ENCODE measurements around the gene GTF2I.

Gene GTF2I

DNA sequence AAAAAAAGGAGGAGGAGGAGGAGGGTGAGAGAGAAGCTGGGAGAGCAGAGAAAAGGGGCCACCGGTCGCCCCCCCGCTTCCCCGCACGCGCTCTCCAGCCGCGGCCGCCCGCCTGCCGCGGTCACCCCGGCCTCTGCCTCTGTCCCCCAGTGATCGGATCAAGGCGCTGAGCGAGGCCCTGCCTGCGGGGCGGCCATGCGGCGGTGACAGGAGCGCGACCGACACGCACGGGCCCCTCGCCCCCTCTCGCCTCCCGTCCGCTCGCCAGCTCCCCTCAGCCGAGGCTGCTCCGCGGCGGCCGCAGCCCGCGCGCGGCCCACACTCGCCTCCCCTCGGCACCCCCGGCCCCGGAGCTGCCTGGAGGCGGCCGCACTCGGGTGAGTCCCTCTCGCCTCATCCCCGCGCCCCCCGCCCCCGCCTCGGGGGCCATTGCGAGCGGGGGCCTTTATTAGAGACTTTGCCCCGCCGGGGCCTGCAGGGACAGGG is at the start of gene GTF2I:
Gene GTF2I (plus strand): TSS at position 27 of the 486 bp plus-strand sequence. CDS start 31,411 bp downstream, outside the sequence.
- H3K9me3 ChIP-seq (ENCODE audit: severe bottlenecking): no peaks in the 10 kb centered on the region
- TF ChIP-seq CTCF (IDR thresholded peaks at IDR 0.05; ENCODE audit: low read depth, low read length): no peak
- H3K4me3 ChIP-seq (ENCODE audit: low read depth, low read length): peak within 1 kb of the TSS; percentile 85
- DNase-seq: no peak
- no peaks in the 10 kb centered on the region for H3K27me3 ChIP-seq (ENCODE audit: insufficient read depth, low read depth, severe bottlenecking)
- H3K36me3 ChIP-seq: peaks cover 40% of the 10 kb centered on the region
- peak within 1 kb of the TSS; percentile 100 for H3K27ac ChIP-seq

DNA sequence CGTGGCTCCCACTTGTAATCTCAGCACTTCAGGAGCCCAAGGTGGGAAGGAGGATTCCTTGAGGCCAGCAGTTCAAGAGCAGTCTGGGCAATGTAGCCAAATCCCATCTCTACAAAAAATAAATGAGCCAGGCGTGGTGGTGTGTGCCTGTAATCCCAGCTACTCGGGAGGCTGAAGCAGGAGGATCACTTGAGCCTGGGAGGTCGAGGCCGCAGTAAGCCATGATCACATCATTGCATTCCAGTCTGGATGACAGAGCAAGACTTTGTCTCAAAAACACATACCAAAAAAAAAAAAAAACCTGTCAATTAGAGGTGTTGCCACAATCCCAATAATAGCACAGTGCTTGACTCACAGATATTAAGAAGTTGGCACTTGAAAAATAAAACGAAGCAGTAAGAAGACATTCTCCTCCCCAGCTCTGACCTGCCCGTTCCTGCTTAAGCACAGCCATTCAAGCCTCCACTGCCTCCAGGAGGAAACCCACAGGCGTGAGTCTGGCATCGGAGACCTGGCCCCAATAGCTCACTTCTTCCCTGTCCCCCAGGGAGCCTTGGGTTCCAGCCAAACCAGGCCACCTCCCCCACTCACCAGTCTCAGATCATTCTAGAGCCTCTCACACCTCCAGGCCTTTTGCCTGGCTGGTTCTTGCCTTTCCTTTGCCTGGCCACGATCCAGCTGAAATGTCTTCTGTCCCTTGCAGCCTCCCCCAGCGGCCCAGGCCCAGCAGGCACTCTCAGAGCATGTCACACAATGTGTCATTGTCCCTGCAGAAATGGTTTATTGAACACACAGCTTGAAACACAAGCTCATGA is 45.3 kb upstream of the GTF2I start:
- H3K27me3 ChIP-seq (ENCODE audit: insufficient read depth, low read depth, severe bottlenecking): no peaks in the 10 kb centered on the region
- H3K9me3 ChIP-seq (ENCODE audit: severe bottlenecking): no peaks in the 10 kb centered on the region
- no peak overlapping the region for H3K4me3 ChIP-seq (ENCODE audit: low read depth, low read length)
- H3K27ac ChIP-seq: no peak overlapping the region
- DNase-seq: no peak
- no peak for TF ChIP-seq CTCF (IDR thresholded peaks at IDR 0.05; ENCODE audit: low read depth, low read length)
- 0 out of 2 replicates have a peak, but pooled peaks cover 3% of the 10 kb centered on the region for H3K36me3 ChIP-seq

GRCh38 chr7:74615933-74616780 is 41.4 kb upstream of the GTF2I start:
- peak; percentile 35; the same call in 1 of the 2 replicates for TF ChIP-seq CTCF (IDR thresholded peaks at IDR 0.05; ENCODE audit: low read depth, low read length)
- Histone ChIP-seq H3K27ac (peak overlapping the region; percentile 32), H3K27me3 (ENCODE audit: insufficient read depth, low read depth, severe bottlenecking) (no peaks in the 10 kb centered on the region), H3K9me3 (ENCODE audit: severe bottlenecking) (no peaks in the 10 kb centered on the region), H3K4me3 (ENCODE audit: low read depth, low read length) (no peak overlapping the region), H3K36me3 (no peaks in the 10 kb centered on the region)
- peak; percentile 76 for DNase-seq

DNA sequence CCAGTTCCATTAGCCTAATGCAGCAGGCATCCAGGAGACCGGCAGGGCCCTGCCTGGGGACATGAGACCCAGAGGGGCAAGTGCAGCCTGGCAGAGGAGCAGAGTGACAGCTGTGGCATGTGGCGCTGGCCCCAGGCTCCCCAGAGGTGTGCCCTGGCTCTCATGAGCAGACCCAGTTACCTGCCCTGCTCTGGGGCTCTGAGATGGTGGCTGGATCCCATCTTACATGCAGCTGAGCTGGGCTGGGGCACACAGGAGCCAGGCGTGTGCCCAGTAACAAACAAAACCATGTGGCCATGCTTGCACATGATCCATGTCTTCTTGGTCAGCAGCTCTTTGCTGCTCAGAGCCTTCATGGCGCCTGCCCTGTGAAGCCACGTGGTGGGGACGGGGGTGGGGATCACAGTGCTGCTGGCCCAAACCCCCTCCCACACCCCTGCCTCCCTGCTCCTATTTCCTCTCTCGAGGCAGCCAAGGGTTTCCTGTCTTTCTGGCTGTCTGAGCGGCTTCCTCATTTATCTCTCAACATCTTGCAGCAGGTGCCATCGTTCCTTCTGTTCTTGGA is 40.3 kb upstream of the GTF2I start:
- peak; percentile 24 for DNase-seq
- no peak for TF ChIP-seq CTCF (IDR thresholded peaks at IDR 0.05; ENCODE audit: low read depth, low read length)

GRCh38 chr7:74619235-74619860 is 38.2 kb upstream of the GTF2I start:
- peak overlapping the region; percentile 71 for H3K27ac ChIP-seq
- no peaks in the 10 kb centered on the region for H3K9me3 ChIP-seq (ENCODE audit: severe bottlenecking)
- TF ChIP-seq CTCF (IDR thresholded peaks at IDR 0.05; ENCODE audit: low read depth, low read length): no peak
- no peak overlapping the region for H3K4me3 ChIP-seq (ENCODE audit: low read depth, low read length)
- no peaks in the 10 kb centered on the region for H3K36me3 ChIP-seq
- peak; percentile 77 for DNase-seq
- H3K27me3 ChIP-seq (ENCODE audit: insufficient read depth, low read depth, severe bottlenecking): no peaks in the 10 kb centered on the region

More for the DNA sequence above, 40.3 kb upstream of the GTF2I start:
- Histone ChIP-seq H3K4me3 (ENCODE audit: low read depth, low read length) (no peak overlapping the region), H3K27ac (peak overlapping the region; percentile 50), H3K27me3 (ENCODE audit: insufficient read depth, low read depth, severe bottlenecking) (no peaks in the 10 kb centered on the region), H3K36me3 (no peaks in the 10 kb centered on the region), H3K9me3 (ENCODE audit: severe bottlenecking) (no peaks in the 10 kb centered on the region)

Measured in WERI-Rb-1 (cell line).